ENCODE measurements around the gene JAKMIP1. TPM values are rescaled to one million over a fixed set of nuclear protein-coding genes. Genes with fewer than 3 reads are reported as not detected.

The JAKMIP1 gene
- total and polyA plus RNA-seq, 2 donors (not counting 1 experiment from before 2014, with no cell fraction given) = 0.49 to 1.0 TPM

GRCh38 chr4:6050551-6050950 lies 149.8 kb downstream of the JAKMIP1 start:
- H2AFZ ChIP-seq (ENCODE audit: insufficient read depth, low read depth, low read length, poor library complexity, severe bottlenecking) = no peak overlapping the region
- 80% methylated on average over 7 of the region's 17 CpGs for WGBS (ENCODE audit: insufficient coverage)
- Mint-ChIP-seq H3K9me3 (ENCODE audit: insufficient read depth) (no peaks in the 10 kb centered on the region), H3K4me1 (no peaks in the 10 kb centered on the region), H3K27ac (no peak overlapping the region), H3K27me3 (no peaks in the 10 kb centered on the region), H3K4me3 (no peak overlapping the region)
- intact Hi-C loops (cut with micrococcal nuclease) = no loop called here
- TF ChIP-seq EZH2 (IDR thresholded peaks at IDR 0.05; ENCODE audit: borderline replicate concordance, insufficient read depth, low read depth, low read length, poor library complexity, severe bottlenecking) = no peak
- TF ChIP-seq CTCF (IDR thresholded peaks at IDR 0.05) = no peak
- peaks cover 0 to 2% (median 0%) of the 10 kb centered on the region in 4 experiments for H3K27me3 ChIP-seq (replicated peaks in 1 of 4; ENCODE audit: control extremely low read depth in 1 of 4, control insufficient read depth in 3 of 4, insufficient read depth in 4 of 4, low read length in 3 of 4)
- H3K36me3 ChIP-seq (replicated peaks in 1 of 2; ENCODE audit: control extremely low read depth in 1 of 2, control insufficient read depth in 1 of 2, extremely low read depth in 1 of 2, insufficient read depth in 2 of 2, low read length in 1 of 2) = no peaks in the 10 kb centered on the region
- H3K4me3 ChIP-seq (ENCODE audit: control extremely low read depth in 1 of 5, extremely low read depth in 1 of 5, insufficient read depth in 1 of 5, low read depth in 2 of 5, low read length in 4 of 5) = no peak overlapping the region
- ChIA-PET POLR2A (no interaction called here), CTCF (no interaction called here)
- no peaks in the 10 kb centered on the region for H4K20me1 ChIP-seq (ENCODE audit: control insufficient read depth, insufficient read depth, low read length, poor library complexity, severe bottlenecking)
- peaks cover 0 to 2% (median 0%) of the 10 kb centered on the region in 3 donors for H3K9me3 ChIP-seq (ENCODE audit: control extremely low read depth in 1 of 3, control insufficient read depth in 2 of 3, insufficient read depth in 1 of 3, low read length in 2 of 3)
- H3K9ac ChIP-seq (ENCODE audit: low read length) = no peak overlapping the region
- DNase-seq (no peak), ATAC-seq (ENCODE audit: low read depth) (no peak)
- H3K79me2 ChIP-seq (ENCODE audit: control insufficient read depth, insufficient read depth, low read length) = no peaks in the 10 kb centered on the region
- no peaks in the 10 kb centered on the region for H3K4me1 ChIP-seq (ENCODE audit: control insufficient read depth in 2 of 2, insufficient read depth in 2 of 2, low read length in 2 of 2)
- H3K4me2 ChIP-seq (replicated peaks; ENCODE audit: low read depth, low read length, poor library complexity, severe bottlenecking) = no peak overlapping the region
- no peak overlapping the region for H3K27ac ChIP-seq (ENCODE audit: low read length in 2 of 2)

- H4K20me1 ChIP-seq (ENCODE audit: control insufficient read depth, insufficient read depth, low read length, poor library complexity, severe bottlenecking) = no peaks in the 10 kb centered on the region
Observed at GRCh38 chr4:6049985-6050384, 150.4 kb downstream of the JAKMIP1 start.

More at GRCh38 chr4:6049985-6050384, 150.4 kb downstream of the JAKMIP1 start:
- H3K79me2 ChIP-seq (ENCODE audit: control insufficient read depth, insufficient read depth, low read length) = no peaks in the 10 kb centered on the region
- ChIA-PET CTCF (no interaction called here), POLR2A (no interaction called here)
- ATAC-seq (ENCODE audit: low read depth) = no peak
- H3K4me3 Mint-ChIP-seq = no peak overlapping the region
- TF ChIP-seq EZH2 (IDR thresholded peaks at IDR 0.05; ENCODE audit: borderline replicate concordance, insufficient read depth, low read depth, low read length, poor library complexity, severe bottlenecking) (no peak), CTCF (IDR thresholded peaks at IDR 0.05) (no peak)
- peaks cover 0 to 2% (median 0%) of the 10 kb centered on the region in 4 experiments for H3K27me3 ChIP-seq (replicated peaks in 1 of 4; ENCODE audit: control extremely low read depth in 1 of 4, control insufficient read depth in 3 of 4, insufficient read depth in 4 of 4, low read length in 3 of 4)
- H3K4me2 ChIP-seq (replicated peaks; ENCODE audit: low read depth, low read length, poor library complexity, severe bottlenecking) = no peak overlapping the region
- no peaks in the 10 kb centered on the region for H3K9me3 Mint-ChIP-seq (ENCODE audit: insufficient read depth)
- H3K4me1 Mint-ChIP-seq = no peaks in the 10 kb centered on the region
- no peak for DNase-seq
- H3K4me1 ChIP-seq (ENCODE audit: control insufficient read depth in 2 of 2, insufficient read depth in 2 of 2, low read length in 2 of 2) = no peaks in the 10 kb centered on the region
- no peaks in the 10 kb centered on the region for H3K9me3 ChIP-seq (ENCODE audit: control extremely low read depth in 1 of 3, control insufficient read depth in 2 of 3, insufficient read depth in 1 of 3, low read length in 2 of 3)
- H3K4me3 ChIP-seq (ENCODE audit: control extremely low read depth in 1 of 5, extremely low read depth in 1 of 5, insufficient read depth in 1 of 5, low read depth in 2 of 5, low read length in 4 of 5) = no peak overlapping the region
- 92% methylated on average over 5 of the region's 8 CpGs for WGBS (ENCODE audit: insufficient coverage)
- H2AFZ ChIP-seq (ENCODE audit: insufficient read depth, low read depth, low read length, poor library complexity, severe bottlenecking) = no peak overlapping the region
- no peak overlapping the region for H3K27ac Mint-ChIP-seq
- intact Hi-C loops (cut with micrococcal nuclease) = no loop called here
- H3K9ac ChIP-seq (ENCODE audit: low read length) = no peak overlapping the region
- no peaks in the 10 kb centered on the region for H3K27me3 Mint-ChIP-seq
- H3K36me3 ChIP-seq (replicated peaks in 1 of 2; ENCODE audit: control extremely low read depth in 1 of 2, control insufficient read depth in 1 of 2, extremely low read depth in 1 of 2, insufficient read depth in 2 of 2, low read length in 1 of 2) = no peaks in the 10 kb centered on the region
- no peak overlapping the region for H3K27ac ChIP-seq (ENCODE audit: low read length in 2 of 2)
